Measurements from ENCODE around the gene RFC2. TPM values are rescaled to one million over a fixed set of nuclear protein-coding genes. Genes with fewer than 3 reads are reported as not detected.

Gene RFC2
- total RNA-seq, 1 experiment from 2014 or later = 73.6 TPM

DNA sequence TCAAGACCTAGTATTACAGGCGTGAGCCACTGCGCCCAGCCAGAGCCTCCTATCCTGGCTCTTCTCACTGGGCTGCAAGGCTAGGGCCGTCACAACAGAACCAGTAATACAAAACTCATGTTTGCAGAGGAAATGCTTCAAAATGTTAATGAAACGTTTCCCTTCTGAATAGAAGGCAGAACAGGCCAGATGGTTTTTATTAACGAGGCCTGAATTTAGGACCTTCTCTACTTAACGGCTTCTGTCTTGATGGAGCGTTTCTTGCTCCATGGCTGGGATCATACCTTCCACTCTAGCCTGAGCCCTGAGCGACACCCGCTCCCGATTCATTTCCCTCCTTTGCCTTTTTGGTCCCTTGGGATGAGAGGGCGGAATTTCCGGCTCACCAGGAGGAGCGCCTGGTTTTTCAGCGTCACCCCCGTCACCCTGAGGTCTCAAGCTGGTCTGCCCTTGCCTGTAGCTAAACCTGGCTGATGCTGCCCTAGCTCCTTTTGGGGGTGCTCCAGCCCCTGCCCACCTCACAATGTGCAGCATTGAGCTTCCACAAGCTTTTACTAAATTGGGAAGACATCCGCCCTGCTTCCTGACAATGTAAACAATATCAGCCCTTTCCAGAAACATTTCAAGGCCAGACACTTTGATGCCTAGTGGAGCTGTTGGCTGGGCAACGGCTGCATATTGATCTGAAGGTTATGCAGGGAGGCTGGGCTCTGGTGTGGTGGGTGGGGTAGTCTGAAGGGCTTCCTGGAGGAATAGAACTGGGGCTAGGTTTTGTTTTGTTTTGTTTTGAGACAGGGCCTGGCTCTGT lies 40.2 kb upstream of the RFC2 start:
- H3K4me2 ChIP-seq (ENCODE audit: insufficient read depth, insufficient read length, low read length) = peak overlapping the region; percentile 0
- H3K4me1 ChIP-seq (ENCODE audit: insufficient read depth, low read length) = peaks cover 7% of the 10 kb centered on the region; the same call in 1 of the 2 replicates
- peak overlapping the region in 1 of 2 experiments; percentile 32; a peak in 2 of 5 replicates for H3K4me3 Mint-ChIP-seq
- no peak for TF ChIP-seq CTCF (conservative IDR thresholded peaks at IDR 0.05)
- H3K27me3 ChIP-seq (ENCODE audit: insufficient read depth, low read length) = no peaks in the 10 kb centered on the region
- H4K91ac ChIP-seq (ENCODE audit: insufficient read length, low read depth, low read length) = no peak overlapping the region
- H3K23me2 ChIP-seq (ENCODE audit: insufficient read length, low read depth, low read length, poor library complexity, severe bottlenecking) = peaks cover 9% of the 10 kb centered on the region
- H3K23ac ChIP-seq (ENCODE audit: insufficient read length, low read depth, low read length) = no peak overlapping the region
- H3K9me3 Mint-ChIP-seq = 0 out of 5 replicates have a peak, but pooled peaks cover 0 to 3% of the 10 kb centered on the region in 2 experiments
- peaks cover 8 to 14% (median 12%) of the 10 kb centered on the region in 3 experiments; a peak in 6 of 7 replicates for H3K36me3 Mint-ChIP-seq (ENCODE audit: insufficient read depth in 1 of 3, low read depth in 3 of 3)
- no peak overlapping the region for H2BK20ac ChIP-seq (ENCODE audit: low read depth, low read length, poor library complexity, severe bottlenecking)
- no peak overlapping the region for H3K56ac ChIP-seq (ENCODE audit: insufficient read length, low read depth, low read length)
- H2BK120ac ChIP-seq (ENCODE audit: low read depth, low read length, poor library complexity, severe bottlenecking) = no peak overlapping the region
- H2AK5ac ChIP-seq (ENCODE audit: insufficient read length, low read length) = no peak overlapping the region
- H3K79me2 ChIP-seq (ENCODE audit: insufficient read depth, low read length) = peaks cover 25% of the 10 kb centered on the region; the same call in 1 of the 2 replicates
- H3K4ac ChIP-seq (ENCODE audit: low read depth, low read length) = no peak overlapping the region
- peaks cover 4% of the 10 kb centered on the region for H3K79me1 ChIP-seq (ENCODE audit: insufficient read depth, low read depth, low read length, poor library complexity, severe bottlenecking)
- 0 out of 2 replicates have a peak overlapping the region, but pooled peaks have one; percentile 6 for H3K14ac ChIP-seq (ENCODE audit: insufficient read depth, low read length)
- H3K4me1 Mint-ChIP-seq = peaks cover 34 to 38% of the 10 kb centered on the region in 2 experiments
- no peak overlapping the region for H2BK5ac ChIP-seq (ENCODE audit: insufficient read length, low read length)
- no peaks in the 10 kb centered on the region for H3K9me3 ChIP-seq (ENCODE audit: control insufficient read depth, low read depth, low read length)
- no CpG with 5 or more reads among the region's 17 CpGs for WGBS (ENCODE audit: extremely low coverage, insufficient read length, low lambda C conversion rate)
- H2AFZ ChIP-seq (ENCODE audit: low read length) = no peak overlapping the region
- H3K9ac ChIP-seq (ENCODE audit: extremely low read depth, insufficient read length, low read length) = no peak overlapping the region
- no peak for DNase-seq
- H2BK12ac ChIP-seq (ENCODE audit: insufficient read length, low read depth, low read length) = no peak overlapping the region
- no peak overlapping the region for H2BK15ac ChIP-seq (ENCODE audit: low read depth, low read length)
- H3K27ac ChIP-seq (ENCODE audit: insufficient read length, low read depth, low read length) = no peak overlapping the region
- no peak overlapping the region for H4K8ac ChIP-seq (replicated peaks; ENCODE audit: insufficient read length, low read depth, low read length)
- H4K20me1 ChIP-seq (ENCODE audit: control insufficient read depth, insufficient read depth, insufficient read length) = no peaks in the 10 kb centered on the region
- no peak overlapping the region for H3T11ph ChIP-seq (ENCODE audit: low read length)
- no peak overlapping the region for H3K18ac ChIP-seq (ENCODE audit: insufficient read length, low read depth, low read length)
- H3K27me3 Mint-ChIP-seq (ENCODE audit: low read depth) = peaks cover 12% of the 10 kb centered on the region
- H4K5ac ChIP-seq (ENCODE audit: insufficient read length, low read depth, low read length) = no peak overlapping the region
- H3K27ac Mint-ChIP-seq = peak overlapping the region in 1 of 3 experiments; percentile 79; a peak in 3 of 7 replicates

Measured in H9 (cell line).